SK-N-SH (cell line): ENCODE measurements around the gene FGFBP1. TPM values are rescaled to one million over a fixed set of nuclear protein-coding genes. Genes with fewer than 3 reads are reported as not detected.

ENCODE experiments used
- CTCF ChIA-PET: fragments of 300-600, 350-600 bp; formaldehyde crosslinking; extraction: SDS; loops from one replicate; lab custom pipeline; 2021; lab: Yijun Ruan, JAX
- POLR2A ChIA-PET: fragments of 350-600 bp; sonication (Branson Sonifier 250); formaldehyde crosslinking; extraction: SDS; loops from one replicate; lab custom pipeline; 2020; ENCODE audit warnings: antibody characterized with exemption, inconsistent platforms; lab: Yijun Ruan, JAX
- DNase-seq: peaks from one replicate; pipeline ENCODE4 v3.0.0; 2012
- H2AFZ ChIP-seq: fragments of 200-600 bp; sonication (generic); 2 replicates; pipeline ENCODE4 v1.8.1; 2016; ENCODE audit warnings: antibody characterized with exemption, mild to moderate bottlenecking, low read depth
- H3F3A ChIP-seq: fragments of 200-600 bp; sonication (generic); replicated peaks from 2 replicates; pipeline ENCODE3; 2016; ENCODE audit warnings: antibody characterized with exemption, mild to moderate bottlenecking; ENCODE audit not compliant: insufficient read depth
- H3K27ac ChIP-seq, 2 experiments: fragments of 200-500 bp in 1 of 2; fragments of 200-600 bp in 1 of 2; sonication (Bioruptor generic) in 1 of 2; sonication (generic), shearing (Covaris generic) in 1 of 2; 2 replicates each; pipeline versions ENCODE4 v1.5.1 to v1.6.1; 2014 to 2016; ENCODE audit warnings: low read depth in 2 of 2, inconsistent platforms in 1 of 2, low read length in 1 of 2, mild to moderate bottlenecking in 1 of 2, mixed read lengths in 1 of 2
- H3K27me3 ChIP-seq: fragments of 200-600 bp; sonication (generic), shearing (Covaris generic); 2 replicates; pipeline ENCODE4 v1.6.1; 2016; ENCODE audit warnings: mixed run types; ENCODE audit not compliant: insufficient read depth
- H3K36me3 ChIP-seq, 2 experiments: fragments of 200-500 bp in 1 of 2; fragments of 200-600 bp in 1 of 2; sonication (Bioruptor generic) in 1 of 2; sonication (generic) in 1 of 2; replicated peaks in 1 of 2; 2 replicates each; pipeline versions ENCODE3 to v1.5.1; 2014 to 2016; ENCODE audit warnings: low read length in 1 of 2, mild to moderate bottlenecking in 1 of 2; ENCODE audit not compliant: insufficient read depth in 2 of 2, control insufficient read depth in 1 of 2
- H3K4me1 ChIP-seq, 2 experiments: fragments of 200-500 bp in 1 of 2; fragments of 200-600 bp in 1 of 2; sonication (Bioruptor generic) in 1 of 2; sonication (generic), shearing (Covaris generic) in 1 of 2; 2 replicates each; pipeline versions ENCODE4 v1.5.1 to v1.6.1; 2014 to 2016; ENCODE audit warnings: low read depth in 1 of 2, low read length in 1 of 2, mixed run types in 1 of 2; ENCODE audit not compliant: insufficient read depth in 2 of 2, control insufficient read depth in 1 of 2
- H3K4me2 ChIP-seq: fragments of 200-600 bp; sonication (generic), shearing (Covaris generic); 2 replicates; pipeline ENCODE4 v1.6.1; 2017; ENCODE audit warnings: mixed run types
- H3K4me3 ChIP-seq, 2 experiments: fragments of 200-500 bp in 1 of 2; fragments of 200-600 bp in 1 of 2; sonication (Bioruptor generic) in 1 of 2; sonication (generic), shearing (Covaris generic) in 1 of 2; 2 replicates each; pipeline versions ENCODE4 v1.5.1 to v1.8.1; 2014 to 2016; ENCODE audit warnings: low read depth in 2 of 2, inconsistent platforms in 1 of 2, low read length in 1 of 2, mild to moderate bottlenecking in 1 of 2, mixed read lengths in 1 of 2, moderate library complexity in 1 of 2
- H3K79me2 ChIP-seq: fragments of 200-600 bp; sonication (generic); 2 replicates; pipeline ENCODE4 v1.8.1; 2017; ENCODE audit warnings: mild to moderate bottlenecking; ENCODE audit not compliant: insufficient read depth
- H3K9ac ChIP-seq: fragments of 200-600 bp; sonication (generic); 2 replicates; pipeline ENCODE4 v1.6.1; 2017; ENCODE audit warnings: mixed run types
- H3K9me2 ChIP-seq: fragments of 200-600 bp; sonication (generic); 2 replicates; pipeline ENCODE4 v1.6.1; 2017; ENCODE audit warnings: mixed run types
- H3K9me3 ChIP-seq: fragments of 200-600 bp; sonication (generic); 2 replicates; pipeline ENCODE4 v1.6.1; 2017; ENCODE audit warnings: mixed run types, mild to moderate bottlenecking, moderate library complexity
- H4K20me1 ChIP-seq: fragments of 200-600 bp; sonication (generic); 2 replicates; pipeline ENCODE4 v1.6.1; 2017; ENCODE audit warnings: mild to moderate bottlenecking, mixed run types; ENCODE audit not compliant: insufficient read depth
- EP300 ChIP-seq, 2 experiments: IDR thresholded peaks; 2 replicates each; pipeline versions ENCODE4 v1.4.0 to v1.6.1; 2012; ENCODE audit warnings: borderline replicate concordance in 1 of 2, low read depth in 1 of 2, low read length in 1 of 2
- FOSL2 ChIP-seq: IDR thresholded peaks from 2 replicates; pipeline ENCODE4 v1.4.0; 2012; ENCODE audit warnings: low read depth, mild to moderate bottlenecking, moderate library complexity, borderline replicate concordance
- FOXJ3 ChIP-seq: sonication (generic); formaldehyde crosslinking; IDR thresholded peaks from 2 replicates; pipeline ENCODE4 v1.5.1; 2020; ENCODE audit warnings: mild to moderate bottlenecking, missing genetic modification reagents
- FOXM1 ChIP-seq: IDR thresholded peaks from 2 replicates; pipeline ENCODE4 v1.4.0; 2012; ENCODE audit warnings: low read depth, mild to moderate bottlenecking
- JUND ChIP-seq: IDR thresholded peaks from 2 replicates; pipeline ENCODE4 v1.4.0; 2012
- MXI1 ChIP-seq: IDR thresholded peaks from 2 replicates; pipeline ENCODE4 v1.6.1; 2012; ENCODE audit warnings: mild to moderate bottlenecking, low read depth, low read length, improper control_type of control experiment
- NRF1 ChIP-seq: IDR thresholded peaks from 2 replicates; pipeline ENCODE4 v1.6.1; 2012; ENCODE audit warnings: low read depth, mild to moderate bottlenecking, low read length
- POLR2AphosphoS5 ChIP-seq: IDR thresholded peaks from 2 replicates; pipeline ENCODE4 v1.6.1; 2012; ENCODE audit warnings: low read depth, low read length
- RCOR1 ChIP-seq: fragments of 150-350 bp; IDR thresholded peaks from 2 replicates; pipeline ENCODE4 v1.6.1; 2017; ENCODE audit warnings: antibody characterized with exemption, low read length
- RFX5 ChIP-seq: IDR thresholded peaks from 2 replicates; pipeline ENCODE4 v1.6.1; 2012; ENCODE audit warnings: mild to moderate bottlenecking, improper control_type of control experiment, low read length
- SIN3A ChIP-seq: IDR thresholded peaks from 2 replicates; pipeline ENCODE4 v1.6.1; 2012; ENCODE audit warnings: low read depth, mild to moderate bottlenecking, low read length, moderate library complexity, borderline replicate concordance
- TAF1 ChIP-seq: IDR thresholded peaks from 2 replicates; pipeline ENCODE4 v1.6.1; 2012; ENCODE audit warnings: low read depth, mild to moderate bottlenecking, low read length, moderate library complexity, borderline replicate concordance
- TCF12 ChIP-seq: IDR thresholded peaks from 2 replicates; pipeline ENCODE4 v1.4.0; 2012
- WGBS: methylation state at CpG from one replicate; pipeline ENCODE4 v1.1.6; 2017; ENCODE audit warnings: low lambda C conversion rate; 5-methylcytosine and 5-hydroxymethylcytosine counted together
- polyA plus RNA-seq, 3 experiments: library from polyadenylated mRNA; depleted of rRNA; stranded (reverse); fragments of >200 nt; gene quantifications; 2 replicates each; pipeline ENCODE4 v1.2.3, GENCODE V29; 2012
- TF ChIP-seq, protein P1 (sequence below): IDR thresholded peaks from 2 replicates; pipeline ENCODE4 v1.6.1; 2012; ENCODE audit warnings: mild to moderate bottlenecking, low read depth, low read length, moderate library complexity
- TF ChIP-seq, protein P2 (sequence below): IDR thresholded peaks from 2 replicates; pipeline ENCODE4; 2012
- TF ChIP-seq, protein P3 (sequence below): IDR thresholded peaks from 2 replicates; pipeline ENCODE4 v1.4.0; 2012; ENCODE audit warnings: low read depth, borderline replicate concordance
- TF ChIP-seq, protein P4 (sequence below): IDR thresholded peaks from 2 replicates; pipeline ENCODE4 v1.4.0; 2012; ENCODE audit warnings: low read depth, borderline replicate concordance

FGFBP1 gene
- polyA plus RNA-seq, 1 of the 3 experiments (the other 2 are of a cell fraction): 0.13 TPM

DNA sequence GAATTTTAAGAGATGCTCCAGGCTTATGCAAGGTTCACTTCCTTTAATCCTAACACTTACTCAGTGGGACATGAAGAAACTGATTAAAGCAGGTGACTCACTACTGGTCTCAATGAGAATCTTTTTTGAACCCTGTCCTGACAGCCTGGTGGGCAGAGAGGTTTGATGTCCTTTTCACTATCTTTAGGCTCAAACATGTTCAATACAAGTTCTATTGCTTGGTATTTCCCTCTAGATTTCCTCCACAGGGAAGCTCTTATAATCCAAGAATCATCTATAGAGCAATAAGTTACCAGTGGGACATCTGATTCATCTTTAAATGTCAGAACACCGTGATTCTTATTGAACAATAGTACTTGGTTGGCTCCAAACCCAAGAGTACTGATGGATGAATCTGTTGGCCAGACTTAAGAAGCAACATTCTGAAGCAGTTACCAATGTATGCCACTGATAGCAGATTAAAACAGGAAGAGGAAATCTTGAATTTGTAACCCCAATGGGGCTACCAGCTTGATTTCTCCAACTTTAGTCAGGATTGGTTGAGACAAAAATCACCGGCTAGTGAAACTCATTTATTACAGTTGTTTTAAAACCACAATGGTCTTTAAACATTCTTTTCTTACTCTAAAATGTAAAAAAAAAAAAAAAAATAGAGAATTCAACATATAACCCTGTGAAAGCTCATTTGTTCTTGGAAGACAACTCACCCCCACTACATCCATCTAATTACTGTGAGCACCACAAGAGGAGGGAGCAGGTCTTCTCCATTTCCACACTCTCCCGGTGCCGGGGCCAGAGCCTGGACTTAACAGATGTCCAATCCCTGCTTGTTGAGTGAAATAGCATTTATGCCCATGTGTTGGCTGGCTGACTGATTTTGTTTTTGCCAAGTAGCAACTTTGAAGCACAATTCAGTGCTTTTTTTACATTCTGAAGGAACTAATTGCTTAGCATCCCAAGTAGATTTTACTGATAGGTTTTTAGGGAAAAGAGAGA, 43.3 kb downstream of the FGFBP1 start (continued):
- TF ChIP-seq, protein P1, sequence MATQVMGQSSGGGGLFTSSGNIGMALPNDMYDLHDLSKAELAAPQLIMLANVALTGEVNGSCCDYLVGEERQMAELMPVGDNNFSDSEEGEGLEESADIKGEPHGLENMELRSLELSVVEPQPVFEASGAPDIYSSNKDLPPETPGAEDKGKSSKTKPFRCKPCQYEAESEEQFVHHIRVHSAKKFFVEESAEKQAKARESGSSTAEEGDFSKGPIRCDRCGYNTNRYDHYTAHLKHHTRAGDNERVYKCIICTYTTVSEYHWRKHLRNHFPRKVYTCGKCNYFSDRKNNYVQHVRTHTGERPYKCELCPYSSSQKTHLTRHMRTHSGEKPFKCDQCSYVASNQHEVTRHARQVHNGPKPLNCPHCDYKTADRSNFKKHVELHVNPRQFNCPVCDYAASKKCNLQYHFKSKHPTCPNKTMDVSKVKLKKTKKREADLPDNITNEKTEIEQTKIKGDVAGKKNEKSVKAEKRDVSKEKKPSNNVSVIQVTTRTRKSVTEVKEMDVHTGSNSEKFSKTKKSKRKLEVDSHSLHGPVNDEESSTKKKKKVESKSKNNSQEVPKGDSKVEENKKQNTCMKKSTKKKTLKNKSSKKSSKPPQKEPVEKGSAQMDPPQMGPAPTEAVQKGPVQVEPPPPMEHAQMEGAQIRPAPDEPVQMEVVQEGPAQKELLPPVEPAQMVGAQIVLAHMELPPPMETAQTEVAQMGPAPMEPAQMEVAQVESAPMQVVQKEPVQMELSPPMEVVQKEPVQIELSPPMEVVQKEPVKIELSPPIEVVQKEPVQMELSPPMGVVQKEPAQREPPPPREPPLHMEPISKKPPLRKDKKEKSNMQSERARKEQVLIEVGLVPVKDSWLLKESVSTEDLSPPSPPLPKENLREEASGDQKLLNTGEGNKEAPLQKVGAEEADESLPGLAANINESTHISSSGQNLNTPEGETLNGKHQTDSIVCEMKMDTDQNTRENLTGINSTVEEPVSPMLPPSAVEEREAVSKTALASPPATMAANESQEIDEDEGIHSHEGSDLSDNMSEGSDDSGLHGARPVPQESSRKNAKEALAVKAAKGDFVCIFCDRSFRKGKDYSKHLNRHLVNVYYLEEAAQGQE: no peak
- TF ChIP-seq MXI1: no peak
- no peak for TF ChIP-seq NRF1
- TF ChIP-seq, protein P2, sequence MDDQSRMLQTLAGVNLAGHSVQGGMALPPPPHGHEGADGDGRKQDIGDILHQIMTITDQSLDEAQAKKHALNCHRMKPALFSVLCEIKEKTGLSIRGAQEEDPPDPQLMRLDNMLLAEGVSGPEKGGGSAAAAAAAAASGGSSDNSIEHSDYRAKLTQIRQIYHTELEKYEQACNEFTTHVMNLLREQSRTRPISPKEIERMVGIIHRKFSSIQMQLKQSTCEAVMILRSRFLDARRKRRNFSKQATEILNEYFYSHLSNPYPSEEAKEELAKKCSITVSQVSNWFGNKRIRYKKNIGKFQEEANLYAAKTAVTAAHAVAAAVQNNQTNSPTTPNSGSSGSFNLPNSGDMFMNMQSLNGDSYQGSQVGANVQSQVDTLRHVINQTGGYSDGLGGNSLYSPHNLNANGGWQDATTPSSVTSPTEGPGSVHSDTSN: no peak
- no peak for TF ChIP-seq FOXJ3 (CRISPR knock-in tag)
- TF ChIP-seq RFX5: no peak
- no peak for TF ChIP-seq FOXM1
- TF ChIP-seq POLR2AphosphoS5: no peak
- no peak for TF ChIP-seq TCF12
- TF ChIP-seq JUND: no peak
- no peak for TF ChIP-seq RCOR1
- TF ChIP-seq, all 33 proteins: peak for 0

DNA sequence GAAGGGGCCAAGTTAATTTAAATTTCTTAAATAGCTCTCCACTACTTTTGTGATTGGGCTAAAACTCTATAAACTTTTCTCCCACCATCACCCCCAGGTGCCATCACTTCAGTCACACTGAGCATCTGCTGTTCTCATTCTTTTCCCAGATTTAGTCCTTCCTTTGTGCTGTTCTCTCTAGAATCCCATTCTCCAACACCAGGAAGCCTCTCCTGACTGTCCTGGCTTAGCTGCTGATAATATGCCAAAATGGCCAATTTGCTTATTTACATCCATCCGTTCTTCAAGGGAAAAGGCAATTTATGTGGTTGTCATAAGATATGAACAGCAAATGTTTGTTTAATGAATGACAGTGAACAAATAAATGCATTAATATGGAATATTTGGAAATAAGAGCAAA, 44.1 kb downstream of the FGFBP1 start:
- Histone ChIP-seq H3K27ac (peak overlapping the region in 1 of 2 experiments; percentile 58; a peak in 2 of 4 replicates), H3K9me3 (no peaks in the 10 kb centered on the region), H4K20me1 (no peaks in the 10 kb centered on the region), H3K9me2 (no peaks in the 10 kb centered on the region), H3K4me1 (no peaks in the 10 kb centered on the region), H3F3A (no peaks in the 10 kb centered on the region), H3K36me3 (no peaks in the 10 kb centered on the region), H3K79me2 (no peaks in the 10 kb centered on the region), H3K9ac (peak overlapping the region; percentile 18; the same call in 1 of the 2 replicates), H2AFZ (no peak overlapping the region), H3K4me2 (no peak overlapping the region), H3K27me3 (no peaks in the 10 kb centered on the region; the same call in 1 of the 2 replicates), H3K4me3 (no peak overlapping the region)
- WGBS: 75% methylated on average over 1 of the region's 1 CpG
- POLR2A ChIA-PET: no interaction called here
- DNase-seq: no peak
- CTCF ChIA-PET: interaction anchor here (0.6 to 4.2 kb wide), 4 partner anchors 10 to 69 kb away, joined by 3 to 19 read pairs (median 4); no protein-coding TSS in a partner anchor
- TF ChIP-seq, protein P3, sequence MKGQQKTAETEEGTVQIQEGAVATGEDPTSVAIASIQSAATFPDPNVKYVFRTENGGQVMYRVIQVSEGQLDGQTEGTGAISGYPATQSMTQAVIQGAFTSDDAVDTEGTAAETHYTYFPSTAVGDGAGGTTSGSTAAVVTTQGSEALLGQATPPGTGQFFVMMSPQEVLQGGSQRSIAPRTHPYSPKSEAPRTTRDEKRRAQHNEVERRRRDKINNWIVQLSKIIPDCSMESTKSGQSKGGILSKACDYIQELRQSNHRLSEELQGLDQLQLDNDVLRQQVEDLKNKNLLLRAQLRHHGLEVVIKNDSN: no peak
- TF ChIP-seq, protein P1: no peak
- TF ChIP-seq FOSL2 (no peak), POLR2AphosphoS5 (no peak), RCOR1 (no peak), NRF1 (no peak), EP300 (IDR thresholded peaks at IDR 0.05; ENCODE audit: borderline replicate concordance in 1 of 2, low read depth in 1 of 2, low read length in 1 of 2) (no peak), SIN3A (no peak), TAF1 (no peak)
- TF ChIP-seq, protein P4, sequence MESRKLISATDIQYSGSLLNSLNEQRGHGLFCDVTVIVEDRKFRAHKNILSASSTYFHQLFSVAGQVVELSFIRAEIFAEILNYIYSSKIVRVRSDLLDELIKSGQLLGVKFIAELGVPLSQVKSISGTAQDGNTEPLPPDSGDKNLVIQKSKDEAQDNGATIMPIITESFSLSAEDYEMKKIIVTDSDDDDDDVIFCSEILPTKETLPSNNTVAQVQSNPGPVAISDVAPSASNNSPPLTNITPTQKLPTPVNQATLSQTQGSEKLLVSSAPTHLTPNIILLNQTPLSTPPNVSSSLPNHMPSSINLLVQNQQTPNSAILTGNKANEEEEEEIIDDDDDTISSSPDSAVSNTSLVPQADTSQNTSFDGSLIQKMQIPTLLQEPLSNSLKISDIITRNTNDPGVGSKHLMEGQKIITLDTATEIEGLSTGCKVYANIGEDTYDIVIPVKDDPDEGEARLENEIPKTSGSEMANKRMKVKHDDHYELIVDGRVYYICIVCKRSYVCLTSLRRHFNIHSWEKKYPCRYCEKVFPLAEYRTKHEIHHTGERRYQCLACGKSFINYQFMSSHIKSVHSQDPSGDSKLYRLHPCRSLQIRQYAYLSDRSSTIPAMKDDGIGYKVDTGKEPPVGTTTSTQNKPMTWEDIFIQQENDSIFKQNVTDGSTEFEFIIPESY: no peak
